LNCaP clone FGC (cell line): ENCODE data around the gene COQ8A.
A peak's percentile ranks its signal among the peaks of the same experiment; 100 is the strongest.

ENCODE experiments used
- DNase-seq: peaks from one replicate; pipeline ENCODE4 v3.0.0-alpha.2; 2011; ENCODE audit warnings: low read depth
- H3K4me3 ChIP-seq: 2 replicates; pipeline ENCODE4 v1.5.1; 2011; ENCODE audit warnings: mild to moderate bottlenecking, low read depth, low read length, control low read depth
- CTCF ChIP-seq: IDR thresholded peaks from 2 replicates; pipeline ENCODE4 v1.5.1; 2012; ENCODE audit warnings: mild to moderate bottlenecking; ENCODE audit not compliant: control insufficient read depth, insufficient read depth; ENCODE audit errors: extremely low read depth

Gene COQ8A

GRCh38 chr1:226988334-226988666 lies 48.2 kb downstream of the COQ8A start:
- no peak for TF ChIP-seq CTCF
- no peak overlapping the region for H3K4me3 ChIP-seq
- peak; percentile 82 for DNase-seq

DNA sequence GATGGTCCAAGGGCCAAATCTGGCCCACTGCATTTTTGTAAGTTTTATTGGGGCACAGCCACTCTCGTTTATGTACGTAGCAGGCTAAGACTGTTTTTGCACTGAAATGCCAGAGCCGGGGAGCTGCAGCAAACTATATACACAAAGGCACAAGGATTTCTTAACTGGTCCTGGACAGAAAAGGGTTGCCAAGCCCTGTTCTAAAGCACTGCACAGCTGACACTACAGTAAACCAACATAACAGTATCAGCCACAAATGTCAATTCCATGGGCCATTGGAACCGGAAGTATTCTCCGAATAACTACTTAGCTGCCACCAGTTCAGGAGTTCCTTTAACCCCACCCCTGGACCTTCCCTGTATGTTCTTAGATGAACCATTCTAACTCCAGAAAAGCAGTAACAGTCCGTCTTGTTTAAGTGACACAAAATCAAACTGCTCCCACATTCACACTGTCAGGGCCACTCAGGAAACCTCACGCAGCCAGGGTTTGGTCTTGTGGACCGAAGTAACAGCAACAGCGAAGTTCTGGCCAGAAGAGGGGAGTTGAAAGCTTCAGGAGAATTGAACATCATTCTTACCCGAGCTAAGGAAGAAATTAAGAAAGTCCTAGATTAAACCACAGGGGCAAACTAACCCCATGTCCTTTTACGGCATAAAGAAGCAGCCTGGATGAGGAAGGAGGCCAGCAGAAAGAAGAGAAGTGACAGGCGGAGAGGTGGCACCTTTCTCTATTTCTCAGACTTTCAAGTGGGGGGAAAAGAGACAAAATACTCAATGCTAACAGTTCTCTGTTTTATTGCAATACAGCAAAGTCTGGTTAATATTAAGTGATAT lies 49.2 kb downstream of the COQ8A start:
- no peak overlapping the region for H3K4me3 ChIP-seq
- TF ChIP-seq CTCF: no peak
- no peak for DNase-seq

- TF ChIP-seq CTCF: no peak
- no peak overlapping the region for H3K4me3 ChIP-seq
- DNase-seq: no peak
These were observed 50.1 kb downstream of the COQ8A start for GRCh38 chr1:226990133-226990716.

GRCh38 chr1:226991920-226992319 lies 51.8 kb downstream of the COQ8A start:
- no peak for DNase-seq
- no peak overlapping the region for H3K4me3 ChIP-seq
- no peak for TF ChIP-seq CTCF

GRCh38 chr1:226993814-226994585 lies 53.9 kb downstream of the COQ8A start:
- H3K4me3 ChIP-seq: no peak overlapping the region
- no peak for TF ChIP-seq CTCF
- DNase-seq: no peak

DNA sequence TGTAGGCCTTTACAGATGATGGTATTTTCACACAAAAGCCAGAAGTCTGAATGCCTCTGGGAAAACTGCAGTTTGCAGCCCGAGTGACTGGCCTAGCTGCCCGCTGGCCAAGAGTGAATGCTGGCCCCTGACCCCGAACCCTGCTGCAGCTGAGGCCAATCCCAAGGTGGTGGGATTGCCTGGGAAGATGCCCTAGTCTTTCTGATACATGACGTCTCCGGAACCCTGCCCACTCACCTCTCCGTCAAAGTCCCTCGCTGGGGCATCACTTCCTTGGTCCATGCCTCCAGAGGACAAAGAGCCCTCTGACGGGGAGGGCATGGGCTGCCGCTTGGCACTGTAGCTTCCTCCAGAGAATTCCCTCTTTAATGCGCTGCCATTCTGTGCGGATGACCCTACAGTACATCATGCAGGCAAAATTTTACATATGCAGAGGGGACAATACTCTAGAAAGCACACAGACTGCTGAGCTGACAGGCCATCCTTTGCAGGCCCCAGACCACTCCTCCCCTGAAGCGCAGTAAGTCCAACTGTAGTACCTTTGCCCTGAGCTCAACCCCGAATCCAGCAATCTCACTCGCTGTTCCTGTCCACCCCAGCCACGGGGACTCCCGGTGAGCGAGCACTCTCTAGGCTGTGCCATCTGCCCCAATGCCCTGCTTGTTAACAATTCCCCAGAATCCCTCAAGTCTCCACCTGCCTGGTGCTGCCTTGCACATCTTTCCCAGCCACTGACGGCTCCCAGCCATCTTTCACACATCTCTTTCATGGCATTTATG lies 54.7 kb downstream of the COQ8A start:
- TF ChIP-seq CTCF: no peak
- no peak overlapping the region for H3K4me3 ChIP-seq
- no peak for DNase-seq
